Measurements from ENCODE around the gene SCO1.

GRCh38 chr17:10674704-10675103, 22.6 kb downstream of the SCO1 start:
- TF ChIP-seq GATA3 (IDR thresholded peaks at IDR 0.05; ENCODE audit: low read depth, low read length) (no peak), GATA2 (IDR thresholded peaks at IDR 0.05; ENCODE audit: low read depth, low read length) (no peak)
